A673 (cell line): ENCODE results near the gene DHX57. TPM values are rescaled to one million over a fixed set of nuclear protein-coding genes. Genes with fewer than 3 reads are reported as not detected.

Experiments used
- BruUV-seq: library from RNA; stranded (reverse); fragments of 400-500 nt; replicated peaks from 2 replicates; lab custom pipeline; 2021; lab: Mats Ljungman, UMichigan
- CTCF ChIA-PET: fragments of 300-600 bp; sonication (Branson Sonifier 250); formaldehyde crosslinking; loops from one replicate; lab custom pipeline; 2022; ENCODE audit warnings: antibody characterized with exemption; lab: Charles Lee
- POLR2A ChIA-PET: fragments of 300-600 bp; sonication (Branson Sonifier 250); formaldehyde crosslinking; loops from one replicate; lab custom pipeline; 2022; ENCODE audit warnings: antibody characterized with exemption; ENCODE audit not compliant: low non-redundant PET; lab: Charles Lee
- DNase-seq: peaks from one replicate; pipeline ENCODE4 v3.0.0-alpha.2; 2015; ENCODE audit warnings: low spot score
- H3K27ac ChIP-seq: fragments of 200-600 bp; sonication (generic); 2 replicates; pipeline ENCODE4 v1.5.1; 2016; ENCODE audit warnings: mixed run types, low read depth, mild to moderate bottlenecking, mixed read lengths, antibody characterized with exemption, low read length; ENCODE audit not compliant: poor library complexity, severe bottlenecking
- H3K27me3 ChIP-seq: fragments of 200-600 bp; sonication (generic); replicated peaks from 2 replicates; pipeline ENCODE4 v1.6.1; 2017; ENCODE audit warnings: mixed run types, low read depth, mild to moderate bottlenecking, mixed read lengths, antibody characterized with exemption, low read length; ENCODE audit not compliant: insufficient read depth, poor library complexity
- H3K36me3 ChIP-seq: fragments of 200-600 bp; sonication (generic); 2 replicates; pipeline ENCODE4 v1.6.1; 2016; ENCODE audit warnings: mixed run types, mild to moderate bottlenecking, mixed read lengths, antibody characterized with exemption, low read length; ENCODE audit not compliant: insufficient read depth, poor library complexity, severe bottlenecking
- H3K4me1 ChIP-seq: fragments of 200-600 bp; sonication (generic); 2 replicates; pipeline ENCODE4 v1.6.1; 2017; ENCODE audit warnings: mixed run types, mild to moderate bottlenecking, mixed read lengths, antibody characterized with exemption, low read length; ENCODE audit not compliant: insufficient read depth, poor library complexity, severe bottlenecking
- H3K4me3 ChIP-seq: fragments of 200-600 bp; sonication (generic); 2 replicates; pipeline ENCODE4 v1.5.1; 2016; ENCODE audit warnings: low read depth, mixed run types, mild to moderate bottlenecking, mixed read lengths, low read length; ENCODE audit not compliant: poor library complexity, severe bottlenecking
- H3K9me3 ChIP-seq: fragments of 200-600 bp; sonication (generic); 2 replicates; pipeline ENCODE4 v1.6.1; 2016; ENCODE audit warnings: mixed run types, low read depth, mild to moderate bottlenecking, mixed read lengths, antibody characterized with exemption, low read length; ENCODE audit not compliant: poor library complexity, severe bottlenecking
- EZH2 ChIP-seq: fragments of 200-600 bp; sonication (generic); IDR thresholded peaks from 2 replicates; pipeline ENCODE4 v1.6.1; 2017; ENCODE audit warnings: borderline replicate concordance, low read depth, mild to moderate bottlenecking, mixed read lengths, antibody characterized with exemption, low read length; ENCODE audit not compliant: poor library complexity, severe bottlenecking
- intact Hi-C: fragments of 100-400 bp; cut with micrococcal nuclease; formaldehyde crosslinking; loops from one replicate; pipeline ENCODE4 v1.10.0; 2022; ENCODE audit not compliant: unreplicated experiment
- total RNA-seq: library from RNA; stranded (reverse); gene quantifications from 2 replicates; pipeline ENCODE4 v1.2.3, GENCODE V29; 2021
- TF ChIP-seq, protein P1 (sequence below): fragments of 300-800, 200-600 bp; sonication (generic); conservative IDR thresholded peaks from 2 replicates; pipeline ENCODE4 v1.5.1; 2017; ENCODE audit warnings: low read depth, mild to moderate bottlenecking, antibody characterized with exemption, low read length, moderate library complexity, mixed read lengths

DHX57 gene
- total RNA-seq, 1 experiment from 2014 or later, result 30.6 TPM

DNA sequence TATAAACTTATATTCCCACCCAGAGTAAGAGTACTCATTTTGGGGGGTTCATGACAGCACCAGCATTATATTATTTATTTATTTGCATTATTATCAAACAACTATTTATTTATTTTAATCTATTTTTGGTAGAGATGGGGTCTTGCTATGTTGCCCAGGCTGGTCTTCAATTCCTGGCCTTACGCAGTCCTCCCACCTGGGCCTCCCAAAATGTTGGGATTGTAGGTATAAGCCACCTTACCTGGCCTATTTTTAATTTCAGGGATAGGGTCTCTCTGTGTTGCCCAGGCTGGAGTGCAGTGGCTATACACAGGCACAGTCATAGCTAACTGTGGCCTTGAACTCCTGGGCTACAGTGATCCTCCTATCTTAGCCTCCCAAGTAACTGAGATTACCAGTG, 67.1 kb downstream of the DHX57 start:
- POLR2A ChIA-PET, result no interaction called here
- H3K36me3 ChIP-seq, result peaks cover 12% of the 10 kb centered on the region
- no peak overlapping the region for H3K27ac ChIP-seq
- no peak for DNase-seq
- no TSS peak for BruUV-seq
- no peak overlapping the region for H3K4me3 ChIP-seq
- intact Hi-C loops, result no loop called here
- no peaks in the 10 kb centered on the region for H3K4me1 ChIP-seq
- H3K27me3 ChIP-seq, result no peaks in the 10 kb centered on the region
- CTCF ChIA-PET, result no interaction called here
- no peaks in the 10 kb centered on the region for H3K9me3 ChIP-seq
- TF ChIP-seq, protein P1, sequence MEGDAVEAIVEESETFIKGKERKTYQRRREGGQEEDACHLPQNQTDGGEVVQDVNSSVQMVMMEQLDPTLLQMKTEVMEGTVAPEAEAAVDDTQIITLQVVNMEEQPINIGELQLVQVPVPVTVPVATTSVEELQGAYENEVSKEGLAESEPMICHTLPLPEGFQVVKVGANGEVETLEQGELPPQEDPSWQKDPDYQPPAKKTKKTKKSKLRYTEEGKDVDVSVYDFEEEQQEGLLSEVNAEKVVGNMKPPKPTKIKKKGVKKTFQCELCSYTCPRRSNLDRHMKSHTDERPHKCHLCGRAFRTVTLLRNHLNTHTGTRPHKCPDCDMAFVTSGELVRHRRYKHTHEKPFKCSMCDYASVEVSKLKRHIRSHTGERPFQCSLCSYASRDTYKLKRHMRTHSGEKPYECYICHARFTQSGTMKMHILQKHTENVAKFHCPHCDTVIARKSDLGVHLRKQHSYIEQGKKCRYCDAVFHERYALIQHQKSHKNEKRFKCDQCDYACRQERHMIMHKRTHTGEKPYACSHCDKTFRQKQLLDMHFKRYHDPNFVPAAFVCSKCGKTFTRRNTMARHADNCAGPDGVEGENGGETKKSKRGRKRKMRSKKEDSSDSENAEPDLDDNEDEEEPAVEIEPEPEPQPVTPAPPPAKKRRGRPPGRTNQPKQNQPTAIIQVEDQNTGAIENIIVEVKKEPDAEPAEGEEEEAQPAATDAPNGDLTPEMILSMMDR, result no peak
- no peak for TF ChIP-seq EZH2

GRCh38 chr2:38806733-38807059, 69.0 kb downstream of the DHX57 start:
- TF ChIP-seq, protein P1, result no peak
- no peaks in the 10 kb centered on the region for H3K9me3 ChIP-seq
- no peaks in the 10 kb centered on the region for H3K4me1 ChIP-seq
- H3K4me3 ChIP-seq, result no peak overlapping the region
- no peak for DNase-seq
- BruUV-seq, result no TSS peak
- H3K27me3 ChIP-seq, result no peaks in the 10 kb centered on the region
- ChIA-PET POLR2A (no interaction called here), CTCF (no interaction called here)
- intact Hi-C loops, result no loop called here
- H3K27ac ChIP-seq, result no peak overlapping the region
- peaks cover 12% of the 10 kb centered on the region for H3K36me3 ChIP-seq

GRCh38 chr2:38806015-38806732, 69.6 kb downstream of the DHX57 start:
- H3K36me3 ChIP-seq, result peaks cover 12% of the 10 kb centered on the region
- no peaks in the 10 kb centered on the region for H3K9me3 ChIP-seq
- intact Hi-C loops, result no loop called here
- no peak for DNase-seq
- H3K27ac ChIP-seq, result no peak overlapping the region
- CTCF ChIA-PET, result no interaction called here
- no peak overlapping the region for H3K4me3 ChIP-seq
- TF ChIP-seq, protein P1, result no peak
- no peak for TF ChIP-seq EZH2
- no peaks in the 10 kb centered on the region for H3K27me3 ChIP-seq
- POLR2A ChIA-PET, result no interaction called here
- no TSS peak for BruUV-seq
- H3K4me1 ChIP-seq, result no peaks in the 10 kb centered on the region
